Osteoblast (primary cell): ENCODE results near the gene KIAA1217. TPM values are rescaled to one million over a fixed set of nuclear protein-coding genes. Genes with fewer than 3 reads are reported as not detected.

Source experiments
- DNase-seq: peaks from one replicate; pipeline ENCODE4 v3.0.0; 2011; ENCODE audit warnings: low spot score, mixed read lengths; ENCODE audit not compliant: insufficient read length; ENCODE audit errors: missing footprints
- H2AFZ ChIP-seq: 2 replicates; pipeline ENCODE4 v1.6.0; 2011; ENCODE audit warnings: mild to moderate bottlenecking, low read length
- H3K27ac ChIP-seq: 2 replicates; pipeline ENCODE4 v1.5.1; 2011; ENCODE audit warnings: mild to moderate bottlenecking, low read depth, low read length, moderate library complexity
- H3K27me3 ChIP-seq: 2 replicates; pipeline ENCODE4 v1.6.0; 2012; ENCODE audit warnings: mild to moderate bottlenecking, control low read depth, inconsistent platforms, low read length, moderate library complexity; ENCODE audit not compliant: insufficient read depth
- H3K36me3 ChIP-seq: 2 replicates; pipeline ENCODE4 v1.5.1; 2011; ENCODE audit warnings: mild to moderate bottlenecking, low read length, control low read depth, moderate library complexity; ENCODE audit not compliant: insufficient read depth
- H3K4me1 ChIP-seq: 2 replicates; pipeline ENCODE4 v1.5.1; 2011; ENCODE audit warnings: mild to moderate bottlenecking, low read length, control low read depth, moderate library complexity; ENCODE audit not compliant: insufficient read depth
- H3K4me2 ChIP-seq: 2 replicates; pipeline ENCODE4 v1.6.0; 2011; ENCODE audit warnings: mild to moderate bottlenecking, low read length; ENCODE audit not compliant: insufficient read depth
- H3K4me3 ChIP-seq: fragments of 200-600 bp; sonication (generic); 3 replicates; pipeline ENCODE4 v1.5.1; 2012; ENCODE audit warnings: mild to moderate bottlenecking, low read length, inconsistent platforms; ENCODE audit not compliant: insufficient read depth
- H3K79me2 ChIP-seq: 2 replicates; pipeline ENCODE4 v1.6.0; 2012; ENCODE audit warnings: mild to moderate bottlenecking, low read length, control low read depth, inconsistent platforms; ENCODE audit not compliant: insufficient read depth
- H3K9me3 ChIP-seq: 2 replicates; pipeline ENCODE4 v1.5.1; 2011; ENCODE audit warnings: low read depth, low read length, control low read depth
- H4K20me1 ChIP-seq: 2 replicates; pipeline ENCODE4 v1.6.0; 2012; ENCODE audit warnings: mild to moderate bottlenecking, low read length, control low read depth; ENCODE audit not compliant: insufficient read depth
- CTCF ChIP-seq: IDR thresholded peaks from 2 replicates; pipeline ENCODE4 v1.5.1; 2011; ENCODE audit warnings: mild to moderate bottlenecking, low read depth, low read length, moderate library complexity; ENCODE audit errors: extremely low read depth
- total RNA-seq: library from RNA; depleted of rRNA; stranded (reverse); fragments of >200 nt; gene quantifications from 2 replicates; pipeline ENCODE4 v1.2.3, GENCODE V29; 2012

KIAA1217 gene
- total RNA-seq, 1 donor: 51.0 TPM

GRCh38 chr10:24272374-24272773 is 63.4 kb downstream of the KIAA1217 start:
- TF ChIP-seq CTCF: no peak
- H3K27ac ChIP-seq: no peak overlapping the region
- H4K20me1 ChIP-seq: no peaks in the 10 kb centered on the region
- no peak overlapping the region for H2AFZ ChIP-seq
- no peaks in the 10 kb centered on the region for H3K4me1 ChIP-seq
- H3K36me3 ChIP-seq: no peaks in the 10 kb centered on the region
- no peak for DNase-seq
- no peaks in the 10 kb centered on the region for H3K27me3 ChIP-seq
- no peaks in the 10 kb centered on the region for H3K79me2 ChIP-seq
- H3K9me3 ChIP-seq: no peaks in the 10 kb centered on the region
- H3K4me2 ChIP-seq: no peak overlapping the region
- no peak overlapping the region for H3K4me3 ChIP-seq

GRCh38 chr10:24277277-24277676 is 68.3 kb downstream of the KIAA1217 start:
- H3K79me2 ChIP-seq: no peaks in the 10 kb centered on the region

GRCh38 chr10:24277771-24278170 is 68.8 kb downstream of the KIAA1217 start:
- Histone ChIP-seq H3K4me2 (no peak overlapping the region), H3K27me3 (no peaks in the 10 kb centered on the region), H3K27ac (no peak overlapping the region), H3K79me2 (no peaks in the 10 kb centered on the region), H3K4me3 (no peak overlapping the region), H3K4me1 (no peaks in the 10 kb centered on the region), H4K20me1 (no peaks in the 10 kb centered on the region), H3K36me3 (no peaks in the 10 kb centered on the region), H3K9me3 (no peaks in the 10 kb centered on the region), H2AFZ (no peak overlapping the region)
- DNase-seq: no peak
- TF ChIP-seq CTCF: no peak

More at GRCh38 chr10:24277277-24277676, 68.3 kb downstream of the KIAA1217 start:
- H3K27me3 ChIP-seq: no peaks in the 10 kb centered on the region
- H4K20me1 ChIP-seq: no peaks in the 10 kb centered on the region
- no peak overlapping the region for H2AFZ ChIP-seq
- no peaks in the 10 kb centered on the region for H3K4me1 ChIP-seq
- H3K4me3 ChIP-seq: no peak overlapping the region
- no peaks in the 10 kb centered on the region for H3K9me3 ChIP-seq
- H3K27ac ChIP-seq: no peak overlapping the region
- DNase-seq: no peak
- no peak for TF ChIP-seq CTCF
- H3K4me2 ChIP-seq: no peak overlapping the region
- H3K36me3 ChIP-seq: no peaks in the 10 kb centered on the region

DNA sequence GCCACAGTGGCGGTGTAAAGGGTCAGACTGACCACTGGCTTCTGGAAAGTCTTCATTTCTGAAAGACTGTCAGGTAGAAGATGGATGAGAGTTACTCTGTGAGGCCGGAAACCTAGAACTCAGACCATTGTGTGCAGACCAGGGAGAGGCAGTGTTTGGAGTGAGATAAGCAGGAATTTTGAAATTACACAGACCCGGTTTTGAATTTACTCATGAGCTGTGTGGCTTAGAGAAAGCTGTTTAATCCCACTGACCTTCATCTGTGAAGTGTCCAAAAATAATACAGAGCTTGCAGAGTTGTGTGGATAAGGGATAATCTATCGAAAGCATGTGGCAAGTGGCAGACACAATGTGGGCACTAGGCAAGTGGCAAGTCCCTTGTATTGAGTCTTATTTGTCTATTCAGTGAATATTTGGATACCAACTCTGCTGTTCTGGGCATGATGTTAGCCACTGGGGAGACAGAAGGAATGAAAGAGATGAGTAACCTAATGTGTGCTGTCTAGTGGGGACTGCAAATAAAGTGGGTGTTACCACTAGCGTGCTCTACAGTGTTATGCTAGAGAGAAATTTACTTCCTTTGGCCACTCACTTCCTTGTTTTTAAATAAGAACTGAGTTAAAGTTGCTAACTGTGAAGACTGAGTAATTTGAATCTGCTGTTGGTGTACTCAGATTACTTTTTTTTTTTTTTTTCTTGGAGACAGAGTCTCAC is 69.4 kb downstream of the KIAA1217 start:
- no peak for DNase-seq
- Histone ChIP-seq H3K27me3 (no peaks in the 10 kb centered on the region), H3K27ac (no peak overlapping the region), H3K79me2 (no peaks in the 10 kb centered on the region), H3K4me2 (no peak overlapping the region), H3K36me3 (no peaks in the 10 kb centered on the region), H3K4me3 (no peak overlapping the region), H2AFZ (no peak overlapping the region), H4K20me1 (no peaks in the 10 kb centered on the region), H3K4me1 (no peaks in the 10 kb centered on the region), H3K9me3 (no peaks in the 10 kb centered on the region)
- TF ChIP-seq CTCF: no peak
